NCI-H1436 treated with DMSO at 0.1 percent for 48 hours (cell line): Measurements from ENCODE around the gene PLEKHA8.
"Not testable (repeated sequence)": the region's sequence is repeated elsewhere in the genome, so short reads cannot be mapped to it uniquely, and the experiment has no call there.

ENCODE experiments used
- DNase-seq: peaks from one replicate; lab custom pipeline; 2025; lab: John Stamatoyannopoulos, UW

PLEKHA8 gene

GRCh38 chr7:30023524-30023923 is 4.7 kb upstream of the PLEKHA8 start:
- no peak for DNase-seq

GRCh38 chr7:30026229-30027064 is 1.8 kb upstream of the PLEKHA8 start, which contains the start of gene FKBP14:
Gene FKBP14 (minus strand): TSS chr7:30026702. CDS start chr7:30026508, 194 bp downstream.
- peak; percentile 96 for DNase-seq

- DNase-seq: no peak
Measured at GRCh38 chr7:30027065-30027456, 1.2 kb upstream of the PLEKHA8 start.

GRCh38 chr7:30027740-30028215 is 434 bp upstream of the PLEKHA8 start:
- no peak for DNase-seq

- no peak for DNase-seq
Measured at GRCh38 chr7:30028749-30029635, 780 bp downstream of the PLEKHA8 start.

- DNase-seq: no peak
Measured at GRCh38 chr7:30029696-30030095, 1.5 kb downstream of the PLEKHA8 start.

GRCh38 chr7:30032310-30033125 is 4.3 kb downstream of the PLEKHA8 start:
- no peak for DNase-seq

- DNase-seq: no peak
Measured at GRCh38 chr7:30034501-30034900, 6.3 kb downstream of the PLEKHA8 start.

- no peak for DNase-seq
Measured at GRCh38 chr7:30036220-30036619, 8.0 kb downstream of the PLEKHA8 start.

- DNase-seq: no peak
Measured at GRCh38 chr7:30038196-30038980, 10.2 kb downstream of the PLEKHA8 start.

- no peak for DNase-seq
Measured at GRCh38 chr7:30040938-30041337, 12.7 kb downstream of the PLEKHA8 start.

- no peak for DNase-seq
Measured at GRCh38 chr7:30041526-30042269, 13.5 kb downstream of the PLEKHA8 start.

- no peak for DNase-seq
Measured at GRCh38 chr7:30046127-30046770, 18.0 kb downstream of the PLEKHA8 start.

- DNase-seq: no peak
Measured at GRCh38 chr7:30047124-30047523, 18.9 kb downstream of the PLEKHA8 start.

GRCh38 chr7:30048582-30048981 is 20.4 kb downstream of the PLEKHA8 start:
- no peak for DNase-seq

GRCh38 chr7:30049173-30049572 is 21.0 kb downstream of the PLEKHA8 start:
- DNase-seq: no peak

GRCh38 chr7:30053068-30053467 is 24.9 kb downstream of the PLEKHA8 start:
- DNase-seq: no peak

- DNase-seq: no peak
Measured at GRCh38 chr7:30057741-30058140, 29.5 kb downstream of the PLEKHA8 start.

- DNase-seq: not testable (repeated sequence)
Measured at GRCh38 chr7:30061786-30062185, 33.6 kb downstream of the PLEKHA8 start.

- no peak for DNase-seq
Measured at GRCh38 chr7:30062587-30062986, 34.4 kb downstream of the PLEKHA8 start.
